ENCODE results near the gene ANGEL1.

The ANGEL1 gene

GRCh38 chr14:76779221-76780057 lies 33.2 kb downstream of the ANGEL1 start:
- no peak for DNase-seq (ENCODE audit: low spot score)

GRCh38 chr14:76778546-76779215 lies 34.0 kb downstream of the ANGEL1 start:
- no peak for DNase-seq (ENCODE audit: low spot score)

- no peak for DNase-seq (ENCODE audit: low spot score)
Measured at GRCh38 chr14:76777721-76778120, 35.0 kb downstream of the ANGEL1 start.

GRCh38 chr14:76776428-76777251 lies 36.0 kb downstream of the ANGEL1 start:
- no peak for DNase-seq (ENCODE audit: low spot score)

GRCh38 chr14:76775695-76776427 lies 36.8 kb downstream of the ANGEL1 start:
- no peak for DNase-seq (ENCODE audit: low spot score)

GRCh38 chr14:76774821-76775694 lies 37.6 kb downstream of the ANGEL1 start:
- DNase-seq (ENCODE audit: low spot score), result no peak

- no peak for DNase-seq (ENCODE audit: low spot score)
Measured at GRCh38 chr14:76773956-76774820, 38.5 kb downstream of the ANGEL1 start.

GRCh38 chr14:76773188-76773885 lies 39.3 kb downstream of the ANGEL1 start:
- DNase-seq (ENCODE audit: low spot score), result no peak

GRCh38 chr14:76772300-76773187 lies 40.1 kb downstream of the ANGEL1 start:
- DNase-seq (ENCODE audit: low spot score), result no peak

GRCh38 chr14:76771437-76771980 lies 41.2 kb downstream of the ANGEL1 start:
- no peak for DNase-seq (ENCODE audit: low spot score)

- no peak for DNase-seq (ENCODE audit: low spot score)
Measured at GRCh38 chr14:76770521-76771436, 41.9 kb downstream of the ANGEL1 start.

GRCh38 chr14:76769636-76770292 lies 42.9 kb downstream of the ANGEL1 start:
- no peak for DNase-seq (ENCODE audit: low spot score)

GRCh38 chr14:76768671-76769500 lies 43.8 kb downstream of the ANGEL1 start:
- no peak for DNase-seq (ENCODE audit: low spot score)

GRCh38 chr14:76767681-76768656 lies 44.7 kb downstream of the ANGEL1 start:
- DNase-seq (ENCODE audit: low spot score), result no peak

Data from SK-N-DZ (cell line).